MM.1S (cell line): ENCODE data around the gene PRADC1.

Source experiments
- DNase-seq: peaks from one replicate; pipeline ENCODE4 v3.0.0-alpha.2; 2015
- H2AFZ ChIP-seq: fragments of 300-600 bp; sonication (generic); 2 replicates; pipeline ENCODE4 v1.6.0; 2016; ENCODE audit warnings: antibody characterized with exemption, low read length
- H3F3A ChIP-seq: fragments of 300-600 bp; sonication (generic); 2 replicates; pipeline ENCODE4 v1.6.1; 2016; ENCODE audit warnings: mild to moderate bottlenecking, antibody characterized with exemption, low read length, moderate library complexity, mixed read lengths; ENCODE audit not compliant: insufficient read depth
- H3K27ac ChIP-seq: fragments of 300-600 bp; sonication (generic); 2 replicates; pipeline ENCODE4 v1.5.1; 2016; ENCODE audit warnings: mild to moderate bottlenecking, low read length
- H3K27me3 ChIP-seq: fragments of 300-600 bp; sonication (generic); replicated peaks from 2 replicates; pipeline ENCODE4 v1.6.0; 2016; ENCODE audit warnings: low read length; ENCODE audit not compliant: insufficient read depth
- H3K36me3 ChIP-seq: fragments of 300-600 bp; sonication (generic); replicated peaks from 2 replicates; pipeline ENCODE4 v1.6.1; 2016; ENCODE audit warnings: mild to moderate bottlenecking, low read length, mixed read lengths; ENCODE audit not compliant: insufficient read depth
- H3K4me1 ChIP-seq: fragments of 300-600 bp; sonication (generic); 2 replicates; pipeline ENCODE4 v1.6.1; 2016; ENCODE audit warnings: low read length, mixed read lengths
- H3K4me2 ChIP-seq: fragments of 300-600 bp; sonication (generic); 2 replicates; pipeline ENCODE4 v1.6.0; 2016; ENCODE audit warnings: low read depth, low read length
- H3K4me3 ChIP-seq: fragments of 300-600 bp; sonication (generic); 2 replicates; pipeline ENCODE4 v1.5.1; 2016; ENCODE audit warnings: low read length, mixed read lengths
- H3K79me2 ChIP-seq: fragments of 300-600 bp; sonication (generic); 2 replicates; pipeline ENCODE4 v1.6.1; 2016; ENCODE audit warnings: mixed run types, low read length, mixed read lengths
- H3K9ac ChIP-seq: fragments of 300-600 bp; sonication (generic); 2 replicates; pipeline ENCODE4 v1.6.1; 2016; ENCODE audit warnings: low read length, mixed read lengths
- H3K9me2 ChIP-seq: fragments of 300-600 bp; sonication (generic); replicated peaks from 2 replicates; pipeline ENCODE4 v1.6.1; 2016; ENCODE audit warnings: mild to moderate bottlenecking, low read length, mixed read lengths; ENCODE audit not compliant: insufficient read depth
- H3K9me3 ChIP-seq: fragments of 300-600 bp; sonication (generic); replicated peaks from 2 replicates; pipeline ENCODE4 v1.6.1; 2016; ENCODE audit warnings: mild to moderate bottlenecking, low read length, mixed read lengths; ENCODE audit not compliant: insufficient read depth
- H4K20me1 ChIP-seq: fragments of 300-600 bp; sonication (generic); 2 replicates; pipeline ENCODE4 v1.6.1; 2016; ENCODE audit warnings: mild to moderate bottlenecking, low read length, moderate library complexity, mixed read lengths; ENCODE audit not compliant: insufficient read depth
- EZH2 ChIP-seq: fragments of 300-600 bp; sonication (generic); optimal IDR thresholded peaks from 2 replicates; pipeline ENCODE3; 2017; ENCODE audit warnings: low read depth, mild to moderate bottlenecking, antibody characterized with exemption, low read length, mixed read lengths
- EZH2phosphoT487 ChIP-seq: fragments of 300-600 bp; sonication (generic); IDR thresholded peaks from 2 replicates; pipeline ENCODE4 v1.6.1; 2018; ENCODE audit warnings: antibody characterized with exemption, low read length
- TF ChIP-seq, protein P1 (sequence below): fragments of 300-600 bp; sonication (generic); IDR thresholded peaks from 2 replicates; pipeline ENCODE4 v1.5.1; 2016; ENCODE audit warnings: antibody characterized with exemption, low read length, mixed read lengths

The PRADC1 gene

DNA sequence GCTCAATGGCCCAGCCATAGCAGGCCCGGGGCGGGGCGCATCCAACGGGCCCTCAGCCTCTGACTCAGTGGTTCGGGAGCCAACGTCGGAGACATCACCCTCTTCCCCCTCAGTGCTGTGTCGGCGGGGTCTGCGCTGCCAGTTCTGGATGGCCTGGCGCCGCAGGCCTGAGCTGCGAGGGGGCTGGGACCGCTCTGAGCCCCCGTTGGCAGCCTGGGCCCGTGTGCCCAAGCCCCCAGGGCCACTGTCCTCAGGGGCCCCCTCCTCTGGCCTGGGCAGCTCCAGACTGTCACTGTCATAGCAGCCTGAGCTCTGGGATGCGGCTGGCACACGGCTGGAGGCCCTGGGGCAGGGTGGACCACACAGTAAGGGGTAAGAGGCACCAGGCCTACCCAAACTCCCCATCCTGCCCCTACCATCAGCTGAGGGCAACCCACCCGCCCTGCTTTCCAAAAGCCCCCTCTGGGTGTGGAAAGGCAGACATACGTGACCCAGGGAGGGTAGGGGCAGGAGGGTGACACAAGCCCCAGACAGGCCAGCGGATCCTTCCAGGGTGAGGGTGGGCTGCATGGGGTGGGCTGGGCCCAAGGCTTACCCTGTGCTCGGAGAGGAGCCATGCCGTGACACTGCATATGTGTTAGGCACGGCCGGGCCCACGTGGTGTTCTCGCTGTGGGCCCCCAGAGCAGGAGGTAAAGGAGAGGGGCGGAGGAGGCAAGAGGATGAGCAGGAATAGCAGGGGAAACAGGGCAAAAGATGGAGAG, 32.4 kb upstream of the PRADC1 start:
- TF ChIP-seq EZH2 (no peak), EZH2phosphoT487 (no peak)
- TF ChIP-seq, protein P1, sequence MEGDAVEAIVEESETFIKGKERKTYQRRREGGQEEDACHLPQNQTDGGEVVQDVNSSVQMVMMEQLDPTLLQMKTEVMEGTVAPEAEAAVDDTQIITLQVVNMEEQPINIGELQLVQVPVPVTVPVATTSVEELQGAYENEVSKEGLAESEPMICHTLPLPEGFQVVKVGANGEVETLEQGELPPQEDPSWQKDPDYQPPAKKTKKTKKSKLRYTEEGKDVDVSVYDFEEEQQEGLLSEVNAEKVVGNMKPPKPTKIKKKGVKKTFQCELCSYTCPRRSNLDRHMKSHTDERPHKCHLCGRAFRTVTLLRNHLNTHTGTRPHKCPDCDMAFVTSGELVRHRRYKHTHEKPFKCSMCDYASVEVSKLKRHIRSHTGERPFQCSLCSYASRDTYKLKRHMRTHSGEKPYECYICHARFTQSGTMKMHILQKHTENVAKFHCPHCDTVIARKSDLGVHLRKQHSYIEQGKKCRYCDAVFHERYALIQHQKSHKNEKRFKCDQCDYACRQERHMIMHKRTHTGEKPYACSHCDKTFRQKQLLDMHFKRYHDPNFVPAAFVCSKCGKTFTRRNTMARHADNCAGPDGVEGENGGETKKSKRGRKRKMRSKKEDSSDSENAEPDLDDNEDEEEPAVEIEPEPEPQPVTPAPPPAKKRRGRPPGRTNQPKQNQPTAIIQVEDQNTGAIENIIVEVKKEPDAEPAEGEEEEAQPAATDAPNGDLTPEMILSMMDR, result no peak
- Histone ChIP-seq H3K36me3 (no peaks in the 10 kb centered on the region), H4K20me1 (no peaks in the 10 kb centered on the region)

DNA sequence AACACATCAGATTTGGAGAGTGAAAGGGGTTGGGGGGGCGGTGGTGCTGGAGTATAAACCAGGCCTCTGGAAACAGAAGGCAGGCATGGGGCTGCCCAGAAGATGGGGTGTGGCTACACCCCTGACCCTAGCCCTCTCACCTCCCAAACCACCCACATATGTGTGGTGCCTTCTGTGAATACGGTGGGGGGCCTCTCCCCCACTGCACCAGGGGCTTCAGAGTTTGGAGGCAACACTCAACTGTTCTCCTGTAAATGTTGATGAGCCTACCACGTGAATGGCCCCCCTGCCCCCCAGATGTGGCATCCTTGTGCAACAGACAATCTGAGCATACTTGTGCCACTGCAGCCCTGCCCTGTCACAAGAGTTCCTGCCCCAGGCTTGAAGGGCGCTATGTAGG, 31.7 kb upstream of the PRADC1 start:
- Histone ChIP-seq H3K4me1 (no peaks in the 10 kb centered on the region), H3K9ac (no peak overlapping the region), H3K79me2 (no peaks in the 10 kb centered on the region), H3K27me3 (no peaks in the 10 kb centered on the region), H3K4me3 (no peak overlapping the region), H2AFZ (no peak overlapping the region), H3K9me3 (no peaks in the 10 kb centered on the region), H3K36me3 (no peaks in the 10 kb centered on the region), H3K4me2 (no peak overlapping the region), H4K20me1 (no peaks in the 10 kb centered on the region), H3K27ac (no peak overlapping the region), H3F3A (no peaks in the 10 kb centered on the region), H3K9me2 (no peaks in the 10 kb centered on the region)
- TF ChIP-seq, protein P1, result no peak
- TF ChIP-seq EZH2phosphoT487 (no peak), EZH2 (no peak)
- no peak for DNase-seq

More for the DNA sequence above, 32.4 kb upstream of the PRADC1 start:
- H3K79me2 ChIP-seq, result no peaks in the 10 kb centered on the region
- no peak overlapping the region for H2AFZ ChIP-seq
- H3F3A ChIP-seq, result no peaks in the 10 kb centered on the region
- no peaks in the 10 kb centered on the region for H3K27me3 ChIP-seq
- H3K27ac ChIP-seq, result no peak overlapping the region
- no peak for DNase-seq
- no peaks in the 10 kb centered on the region for H3K9me2 ChIP-seq
- H3K9ac ChIP-seq, result no peak overlapping the region
- H3K4me2 ChIP-seq, result no peak overlapping the region
- no peaks in the 10 kb centered on the region for H3K9me3 ChIP-seq
- no peaks in the 10 kb centered on the region for H3K4me1 ChIP-seq
- H3K4me3 ChIP-seq, result no peak overlapping the region

DNA sequence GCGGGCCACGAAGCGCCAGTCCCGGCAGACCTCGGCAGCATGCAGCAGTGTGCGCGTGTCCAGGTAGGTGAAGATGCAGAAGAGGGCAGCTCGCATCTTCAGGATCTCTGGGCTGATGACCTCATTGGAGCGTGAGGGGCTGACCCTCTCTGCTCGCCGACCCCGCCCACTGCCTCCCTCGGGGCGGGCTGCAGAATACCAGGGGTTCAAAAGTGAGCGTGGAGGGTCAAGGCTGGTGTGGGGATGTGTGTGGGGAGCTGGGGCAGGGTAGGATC, 31.2 kb upstream of the PRADC1 start:
- H3K27ac ChIP-seq, result no peak overlapping the region
- H3K36me3 ChIP-seq, result no peaks in the 10 kb centered on the region
- H3K4me2 ChIP-seq, result no peak overlapping the region
- no peak overlapping the region for H3K4me3 ChIP-seq
- no peaks in the 10 kb centered on the region for H4K20me1 ChIP-seq
- no peaks in the 10 kb centered on the region for H3K4me1 ChIP-seq
- DNase-seq, result no peak
- H3K9me2 ChIP-seq, result no peaks in the 10 kb centered on the region
- H3K9ac ChIP-seq, result no peak overlapping the region
- no peak overlapping the region for H2AFZ ChIP-seq
- no peaks in the 10 kb centered on the region for H3K9me3 ChIP-seq
- no peaks in the 10 kb centered on the region for H3K79me2 ChIP-seq
- TF ChIP-seq, protein P1, result no peak
- TF ChIP-seq EZH2 (no peak), EZH2phosphoT487 (no peak)
- no peaks in the 10 kb centered on the region for H3K27me3 ChIP-seq
- no peaks in the 10 kb centered on the region for H3F3A ChIP-seq
